ENCODE data around the gene PGC. TPM values are rescaled to one million over a fixed set of nuclear protein-coding genes. Genes with fewer than 3 reads are reported as not detected.

The PGC gene
- total and polyA plus RNA-seq, 9 of the 15 experiments (the other 6 are each of a cell fraction or from before 2014, with no cell fraction given): 0.17 to 0.40 TPM; not detected in 7

DNA sequence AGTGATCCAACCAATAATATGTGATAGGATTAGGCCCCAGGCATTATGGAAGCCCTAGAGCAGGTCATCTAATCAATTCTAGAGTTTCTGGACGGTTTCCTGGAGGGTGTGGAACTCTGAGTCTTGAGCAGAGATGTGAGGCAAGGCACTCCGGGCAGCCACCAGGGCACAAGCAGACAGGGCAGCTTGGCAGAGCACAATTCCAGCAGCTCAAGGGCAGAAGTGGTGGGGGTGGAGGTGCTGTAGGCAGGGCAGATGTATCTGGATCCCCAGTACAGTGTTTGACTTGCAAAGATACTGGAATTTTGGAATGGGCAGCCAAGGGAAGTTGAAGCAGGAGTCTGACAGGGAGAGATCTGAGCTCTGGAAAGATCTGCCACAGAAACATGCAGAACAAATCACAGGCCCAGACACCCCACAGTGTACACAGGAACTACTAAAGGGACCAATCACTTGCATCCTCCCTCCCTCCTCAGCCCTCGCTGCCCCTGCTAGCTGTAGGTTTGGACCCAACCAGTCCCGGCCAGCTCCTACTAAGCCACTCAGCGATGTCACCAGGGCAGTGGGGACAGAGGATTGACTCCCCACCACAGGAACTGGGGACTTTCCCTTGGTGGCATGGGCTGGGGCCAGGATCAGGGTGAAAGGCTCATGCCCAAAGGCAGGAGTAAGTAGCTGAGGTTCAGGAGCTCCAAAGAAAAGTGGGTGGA is 58.8 kb downstream of the PGC start:
- POLR2A ChIA-PET: interaction anchor here (0.6 kb wide), 4 partner anchors 14 to 66 kb away, joined by 3 read pairs; no protein-coding TSS in a partner anchor
- Histone ChIP-seq H3K27ac (ENCODE audit: extremely low read depth, low read depth, low read length) (no peak overlapping the region), H3K36me3 (ENCODE audit: control insufficient read depth, insufficient read depth, low read length) (no peaks in the 10 kb centered on the region), H2AFZ (ENCODE audit: low read depth, low read length) (no peak overlapping the region), H3K27me3 (ENCODE audit: control insufficient read depth in 2 of 2, insufficient read depth in 2 of 2, low read length in 2 of 2) (peaks cover 5 to 32% of the 10 kb centered on the region in 2 experiments; a peak in 2 of 5 replicates), H3K9me1 (ENCODE audit: control insufficient read depth, insufficient read depth, low read length) (no peaks in the 10 kb centered on the region), H3K4me2 (ENCODE audit: insufficient read depth, low read length) (no peak overlapping the region), H4K20me1 (replicated peaks; ENCODE audit: control insufficient read depth, insufficient read depth, low read length) (peaks cover 10% of the 10 kb centered on the region), H3K4me1 (replicated peaks in 1 of 2; ENCODE audit: control insufficient read depth in 2 of 2, insufficient read depth in 2 of 2, low read length in 2 of 2) (peaks cover 0 to 9% of the 10 kb centered on the region in 2 experiments; a peak in 2 of 5 replicates), H3K9me3 (replicated peaks; ENCODE audit: control insufficient read depth, insufficient read depth, low read depth, low read length) (no peaks in the 10 kb centered on the region), H3K4me3 (no peak overlapping the region), H3K9ac (ENCODE audit: insufficient read depth in 1 of 2, low read depth in 2 of 2, low read length in 2 of 2) (no peak overlapping the region; a peak in 1 of 4 replicates), H3K79me2 (ENCODE audit: control insufficient read depth, insufficient read depth, low read length) (no peaks in the 10 kb centered on the region)
- intact Hi-C loops (cut with micrococcal nuclease) (no loop called here), in situ Hi-C loops (cut with MboI) (no loop called here)
- no peak for DNase-seq (ENCODE audit: extremely low read depth in 1 of 4, low spot score in 3 of 4)
- no TSS peak for BruUV-seq (replicated peaks)
- 1% methylated on average over 5 of the region's 5 CpGs for WGBS (ENCODE audit: insufficient coverage, low coverage, missing lambda C conversion rate)
- no peak for ATAC-seq
- CTCF ChIA-PET (ENCODE audit: low intra/inter-chr PET ratio): interaction anchor here (0.6 kb wide), 1 partner anchor 764 kb away, joined by 3 read pairs; no protein-coding TSS in a partner anchor
- FAIRE-seq: no peak
- TF ChIP-seq OTX1 (CRISPR knock-in tag; IDR thresholded peaks at IDR 0.05) (no peak), HIVEP1 (CRISPR knock-in tag; IDR thresholded peaks at IDR 0.05) (no peak), PURB (CRISPR knock-in tag; IDR thresholded peaks at IDR 0.05; ENCODE audit: low read depth) (no peak), ZNF707 (CRISPR knock-in tag; conservative IDR thresholded peaks at IDR 0.05) (no peak), NFE2L1 (tag; IDR thresholded peaks at IDR 0.05; ENCODE audit: borderline replicate concordance, low read depth) (no peak)
- TF ChIP-seq, protein P1, sequence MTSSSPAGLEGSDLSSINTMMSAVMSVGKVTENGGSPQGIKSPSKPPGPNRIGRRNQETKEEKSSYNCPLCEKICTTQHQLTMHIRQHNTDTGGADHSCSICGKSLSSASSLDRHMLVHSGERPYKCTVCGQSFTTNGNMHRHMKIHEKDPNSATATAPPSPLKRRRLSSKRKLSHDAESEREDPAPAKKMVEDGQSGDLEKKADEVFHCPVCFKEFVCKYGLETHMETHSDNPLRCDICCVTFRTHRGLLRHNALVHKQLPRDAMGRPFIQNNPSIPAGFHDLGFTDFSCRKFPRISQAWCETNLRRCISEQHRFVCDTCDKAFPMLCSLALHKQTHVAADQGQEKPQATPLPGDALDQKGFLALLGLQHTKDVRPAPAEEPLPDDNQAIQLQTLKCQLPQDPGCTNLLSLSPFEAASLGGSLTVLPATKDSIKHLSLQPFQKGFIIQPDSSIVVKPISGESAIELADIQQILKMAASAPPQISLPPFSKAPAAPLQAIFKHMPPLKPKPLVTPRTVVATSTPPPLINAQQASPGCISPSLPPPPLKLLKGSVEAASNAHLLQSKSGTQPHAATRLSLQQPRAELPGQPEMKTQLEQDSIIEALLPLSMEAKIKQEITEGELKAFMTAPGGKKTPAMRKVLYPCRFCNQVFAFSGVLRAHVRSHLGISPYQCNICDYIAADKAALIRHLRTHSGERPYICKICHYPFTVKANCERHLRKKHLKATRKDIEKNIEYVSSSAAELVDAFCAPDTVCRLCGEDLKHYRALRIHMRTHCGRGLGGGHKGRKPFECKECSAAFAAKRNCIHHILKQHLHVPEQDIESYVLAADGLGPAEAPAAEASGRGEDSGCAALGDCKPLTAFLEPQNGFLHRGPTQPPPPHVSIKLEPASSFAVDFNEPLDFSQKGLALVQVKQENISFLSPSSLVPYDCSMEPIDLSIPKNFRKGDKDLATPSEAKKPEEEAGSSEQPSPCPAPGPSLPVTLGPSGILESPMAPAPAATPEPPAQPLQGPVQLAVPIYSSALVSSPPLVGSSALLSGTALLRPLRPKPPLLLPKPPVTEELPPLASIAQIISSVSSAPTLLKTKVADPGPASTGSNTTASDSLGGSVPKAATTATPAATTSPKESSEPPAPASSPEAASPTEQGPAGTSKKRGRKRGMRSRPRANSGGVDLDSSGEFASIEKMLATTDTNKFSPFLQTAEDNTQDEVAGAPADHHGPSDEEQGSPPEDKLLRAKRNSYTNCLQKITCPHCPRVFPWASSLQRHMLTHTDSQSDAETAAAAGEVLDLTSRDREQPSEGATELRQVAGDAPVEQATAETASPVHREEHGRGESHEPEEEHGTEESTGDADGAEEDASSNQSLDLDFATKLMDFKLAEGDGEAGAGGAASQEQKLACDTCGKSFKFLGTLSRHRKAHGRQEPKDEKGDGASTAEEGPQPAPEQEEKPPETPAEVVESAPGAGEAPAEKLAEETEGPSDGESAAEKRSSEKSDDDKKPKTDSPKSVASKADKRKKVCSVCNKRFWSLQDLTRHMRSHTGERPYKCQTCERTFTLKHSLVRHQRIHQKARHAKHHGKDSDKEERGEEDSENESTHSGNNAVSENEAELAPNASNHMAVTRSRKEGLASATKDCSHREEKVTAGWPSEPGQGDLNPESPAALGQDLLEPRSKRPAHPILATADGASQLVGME (CRISPR knock-in tag; IDR thresholded peaks at IDR 0.05): no peak
- TF ChIP-seq, protein P2, sequence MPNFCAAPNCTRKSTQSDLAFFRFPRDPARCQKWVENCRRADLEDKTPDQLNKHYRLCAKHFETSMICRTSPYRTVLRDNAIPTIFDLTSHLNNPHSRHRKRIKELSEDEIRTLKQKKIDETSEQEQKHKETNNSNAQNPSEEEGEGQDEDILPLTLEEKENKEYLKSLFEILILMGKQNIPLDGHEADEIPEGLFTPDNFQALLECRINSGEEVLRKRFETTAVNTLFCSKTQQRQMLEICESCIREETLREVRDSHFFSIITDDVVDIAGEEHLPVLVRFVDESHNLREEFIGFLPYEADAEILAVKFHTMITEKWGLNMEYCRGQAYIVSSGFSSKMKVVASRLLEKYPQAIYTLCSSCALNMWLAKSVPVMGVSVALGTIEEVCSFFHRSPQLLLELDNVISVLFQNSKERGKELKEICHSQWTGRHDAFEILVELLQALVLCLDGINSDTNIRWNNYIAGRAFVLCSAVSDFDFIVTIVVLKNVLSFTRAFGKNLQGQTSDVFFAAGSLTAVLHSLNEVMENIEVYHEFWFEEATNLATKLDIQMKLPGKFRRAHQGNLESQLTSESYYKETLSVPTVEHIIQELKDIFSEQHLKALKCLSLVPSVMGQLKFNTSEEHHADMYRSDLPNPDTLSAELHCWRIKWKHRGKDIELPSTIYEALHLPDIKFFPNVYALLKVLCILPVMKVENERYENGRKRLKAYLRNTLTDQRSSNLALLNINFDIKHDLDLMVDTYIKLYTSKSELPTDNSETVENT (CRISPR knock-in tag; IDR thresholded peaks at IDR 0.05): no peak
- TF ChIP-seq, protein P3, sequence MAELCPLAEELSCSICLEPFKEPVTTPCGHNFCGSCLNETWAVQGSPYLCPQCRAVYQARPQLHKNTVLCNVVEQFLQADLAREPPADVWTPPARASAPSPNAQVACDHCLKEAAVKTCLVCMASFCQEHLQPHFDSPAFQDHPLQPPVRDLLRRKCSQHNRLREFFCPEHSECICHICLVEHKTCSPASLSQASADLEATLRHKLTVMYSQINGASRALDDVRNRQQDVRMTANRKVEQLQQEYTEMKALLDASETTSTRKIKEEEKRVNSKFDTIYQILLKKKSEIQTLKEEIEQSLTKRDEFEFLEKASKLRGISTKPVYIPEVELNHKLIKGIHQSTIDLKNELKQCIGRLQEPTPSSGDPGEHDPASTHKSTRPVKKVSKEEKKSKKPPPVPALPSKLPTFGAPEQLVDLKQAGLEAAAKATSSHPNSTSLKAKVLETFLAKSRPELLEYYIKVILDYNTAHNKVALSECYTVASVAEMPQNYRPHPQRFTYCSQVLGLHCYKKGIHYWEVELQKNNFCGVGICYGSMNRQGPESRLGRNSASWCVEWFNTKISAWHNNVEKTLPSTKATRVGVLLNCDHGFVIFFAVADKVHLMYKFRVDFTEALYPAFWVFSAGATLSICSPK (IDR thresholded peaks at IDR 0.05; ENCODE audit: borderline replicate concordance): no peak
- TF ChIP-seq, protein P4, sequence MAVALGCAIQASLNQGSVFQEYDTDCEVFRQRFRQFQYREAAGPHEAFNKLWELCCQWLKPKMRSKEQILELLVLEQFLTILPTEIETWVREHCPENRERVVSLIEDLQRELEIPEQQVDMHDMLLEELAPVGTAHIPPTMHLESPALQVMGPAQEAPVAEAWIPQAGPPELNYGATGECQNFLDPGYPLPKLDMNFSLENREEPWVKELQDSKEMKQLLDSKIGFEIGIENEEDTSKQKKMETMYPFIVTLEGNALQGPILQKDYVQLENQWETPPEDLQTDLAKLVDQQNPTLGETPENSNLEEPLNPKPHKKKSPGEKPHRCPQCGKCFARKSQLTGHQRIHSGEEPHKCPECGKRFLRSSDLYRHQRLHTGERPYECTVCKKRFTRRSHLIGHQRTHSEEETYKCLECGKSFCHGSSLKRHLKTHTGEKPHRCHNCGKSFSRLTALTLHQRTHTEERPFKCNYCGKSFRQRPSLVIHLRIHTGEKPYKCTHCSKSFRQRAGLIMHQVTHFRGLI (CRISPR knock-in tag; IDR thresholded peaks at IDR 0.05): no peak
